Measurements from ENCODE around the gene CCDC69. TPM values are rescaled to one million over a fixed set of nuclear protein-coding genes. Genes with fewer than 3 reads are reported as not detected.
"Not testable (repeated sequence)": the region's sequence is repeated elsewhere in the genome, so short reads cannot be mapped to it uniquely, and the experiment has no call there.

Gene CCDC69
- polyA plus RNA-seq, 4 donors = 5.6 to 48.0 (median 28.0) TPM

DNA sequence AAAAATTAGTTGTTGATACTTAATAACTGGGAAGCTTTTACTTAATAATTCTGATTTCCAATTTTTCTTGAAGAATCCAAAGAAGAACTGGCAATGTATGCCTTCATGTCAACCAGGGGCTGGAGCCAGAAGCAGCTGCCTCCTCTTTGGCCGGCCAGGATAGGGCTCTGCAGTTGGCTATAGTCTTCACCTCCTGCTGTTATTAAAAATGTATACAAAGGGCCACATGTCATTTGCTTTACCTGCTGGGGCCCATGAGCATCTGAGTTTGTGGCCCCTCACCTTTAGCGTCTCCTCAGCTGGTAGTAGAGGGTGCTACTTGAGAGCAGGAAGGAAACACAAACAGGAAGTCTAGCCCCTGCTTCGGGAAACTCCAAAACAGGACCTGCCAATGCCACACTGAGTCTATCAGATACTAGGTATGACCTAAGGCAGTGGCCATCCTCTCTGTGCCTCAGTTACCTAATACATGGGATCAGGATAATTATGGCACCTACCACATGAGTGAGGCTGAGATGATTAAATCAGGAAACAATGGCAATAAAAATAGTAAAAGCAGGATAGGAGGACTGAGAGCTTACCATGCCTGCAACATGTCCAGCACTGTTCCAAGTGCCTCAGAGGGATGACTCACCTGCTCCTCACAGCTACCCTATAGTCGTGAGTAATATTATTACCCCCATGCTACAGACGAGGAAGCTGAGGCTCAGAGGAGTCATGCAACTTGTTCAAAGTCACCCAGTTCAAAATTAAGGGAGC is 21.3 kb downstream of the CCDC69 start:
- H3K27me3 ChIP-seq (ENCODE audit: control insufficient read depth in 3 of 3, insufficient read depth in 3 of 3, low read length in 3 of 3) = no peaks in the 10 kb centered on the region
- H3K36me3 ChIP-seq (ENCODE audit: control insufficient read depth in 3 of 3, insufficient read depth in 2 of 3, low read depth in 1 of 3, low read length in 3 of 3) = peaks cover 0 to 38% (median 2%) of the 10 kb centered on the region in 3 donors
- WGBS, 3 donors = 56 to 61% (median 60%) methylated on average over 5 of the region's 5 CpGs
- DNase-seq (peak in 1 of 2 donors; percentile 35), FAIRE-seq (no peak)
- no peak overlapping the region for H3K27ac ChIP-seq (ENCODE audit: low read depth in 1 of 3, low read length in 2 of 3)
- no peaks in the 10 kb centered on the region for H3K4me1 ChIP-seq (ENCODE audit: control insufficient read depth in 3 of 3, insufficient read depth in 2 of 3, low read depth in 1 of 3, low read length in 2 of 3)
- no peaks in the 10 kb centered on the region for H3K9me3 ChIP-seq (ENCODE audit: control insufficient read depth in 2 of 2, insufficient read depth in 1 of 2, low read depth in 1 of 2, low read length in 1 of 2)
- no peak overlapping the region for H3K4me3 ChIP-seq (ENCODE audit: low read depth in 1 of 3, low read length in 3 of 3)

DNA sequence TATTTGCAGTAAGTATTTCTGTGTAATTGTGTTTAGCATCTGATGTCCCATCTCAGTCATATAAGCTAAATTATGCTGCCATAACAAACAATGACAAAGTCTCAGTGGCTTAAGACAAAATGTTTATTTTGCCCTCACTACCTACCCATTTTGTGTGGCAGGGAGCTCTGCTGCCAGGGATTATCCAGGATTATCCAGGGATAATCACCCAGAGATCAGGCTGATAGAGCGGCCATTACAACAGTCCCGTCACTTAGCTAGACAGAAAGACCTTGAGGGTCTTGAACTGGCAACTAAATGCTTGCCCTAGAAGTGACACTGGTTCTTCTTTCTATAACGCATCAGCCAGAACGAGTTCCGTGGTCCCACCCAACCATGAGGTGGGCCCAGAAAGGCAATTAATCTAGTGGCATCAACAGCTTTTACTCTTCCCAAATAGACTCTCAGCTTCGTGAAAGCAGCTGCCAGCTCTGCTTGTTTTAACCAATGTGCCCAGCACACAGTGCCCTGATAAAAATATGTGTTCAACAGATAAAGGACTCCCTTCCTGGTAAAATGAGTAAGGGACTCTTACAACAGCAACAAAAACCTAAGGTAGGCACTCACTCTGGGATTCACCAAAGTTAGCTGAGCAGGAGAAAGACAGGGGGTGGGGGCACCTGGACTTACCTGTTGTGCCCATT is 22.8 kb downstream of the CCDC69 start:
- no peak for DNase-seq

GRCh38 chr5:151199581-151200185 is 24.2 kb downstream of the CCDC69 start:
- FAIRE-seq = no peak
- Histone ChIP-seq H3K9me3 (ENCODE audit: control insufficient read depth in 2 of 2, insufficient read depth in 1 of 2, low read depth in 1 of 2, low read length in 1 of 2) (no peaks in the 10 kb centered on the region), H3K36me3 (ENCODE audit: control insufficient read depth in 3 of 3, insufficient read depth in 2 of 3, low read depth in 1 of 3, low read length in 3 of 3) (peaks cover 0 to 39% (median 2%) of the 10 kb centered on the region in 3 donors), H3K27ac (ENCODE audit: low read depth in 1 of 3, low read length in 2 of 3) (no peak overlapping the region), H3K4me3 (ENCODE audit: low read depth in 1 of 3, low read length in 3 of 3) (no peak overlapping the region), H3K4me1 (ENCODE audit: control insufficient read depth in 3 of 3, insufficient read depth in 2 of 3, low read depth in 1 of 3, low read length in 2 of 3) (no peaks in the 10 kb centered on the region), H3K27me3 (ENCODE audit: control insufficient read depth in 3 of 3, insufficient read depth in 3 of 3, low read length in 3 of 3) (no peaks in the 10 kb centered on the region)
- no peak for DNase-seq
- WGBS, 3 donors = 61 to 88% (median 70%) methylated on average over 7 of the region's 7 CpGs

More for the DNA sequence above, 22.8 kb downstream of the CCDC69 start:
- Histone ChIP-seq H3K9me3 (ENCODE audit: control insufficient read depth in 2 of 2, insufficient read depth in 1 of 2, low read depth in 1 of 2, low read length in 1 of 2) (no peaks in the 10 kb centered on the region), H3K4me3 (ENCODE audit: low read depth in 1 of 3, low read length in 3 of 3) (no peak overlapping the region), H3K4me1 (ENCODE audit: control insufficient read depth in 3 of 3, insufficient read depth in 2 of 3, low read depth in 1 of 3, low read length in 2 of 3) (no peaks in the 10 kb centered on the region), H3K27me3 (ENCODE audit: control insufficient read depth in 3 of 3, insufficient read depth in 3 of 3, low read length in 3 of 3) (no peaks in the 10 kb centered on the region), H3K27ac (ENCODE audit: low read depth in 1 of 3, low read length in 2 of 3) (no peak overlapping the region), H3K36me3 (ENCODE audit: control insufficient read depth in 3 of 3, insufficient read depth in 2 of 3, low read depth in 1 of 3, low read length in 3 of 3) (peaks cover 0 to 42% (median 2%) of the 10 kb centered on the region in 3 donors)
- FAIRE-seq = no peak
- WGBS, 3 donors = 81 to 87% (median 84%) methylated on average over 6 of the region's 6 CpGs

DNA sequence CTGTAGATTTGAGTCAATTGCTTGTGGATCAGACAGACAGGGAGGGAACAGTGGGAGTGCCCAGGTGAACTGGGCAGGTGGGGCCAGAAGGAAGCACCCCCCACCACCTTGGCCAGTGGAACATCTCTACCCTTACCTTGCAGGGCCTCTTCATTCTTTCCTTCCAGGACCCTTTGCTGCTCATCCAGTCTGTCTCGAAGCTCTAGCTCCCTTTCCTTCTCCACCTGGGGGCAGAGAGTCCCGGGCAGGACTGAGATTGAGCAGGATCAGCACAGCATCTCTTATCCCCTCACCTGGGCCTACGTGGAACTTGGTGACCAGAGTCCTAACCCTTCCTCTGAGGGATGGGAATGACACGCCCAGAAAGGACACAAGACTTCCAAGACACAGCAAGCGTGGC is 25.0 kb downstream of the CCDC69 start:
- no peak overlapping the region for H3K4me3 ChIP-seq (ENCODE audit: low read depth in 1 of 3, low read length in 3 of 3)
- no peak overlapping the region for H3K27ac ChIP-seq (ENCODE audit: low read depth in 1 of 3, low read length in 2 of 3)
- 83 to 88% (median 84%) methylated on average over 5 of the region's 5 CpGs for WGBS, 3 donors
- H3K9me3 ChIP-seq (ENCODE audit: control insufficient read depth in 2 of 2, insufficient read depth in 1 of 2, low read depth in 1 of 2, low read length in 1 of 2) = no peaks in the 10 kb centered on the region
- no peaks in the 10 kb centered on the region for H3K4me1 ChIP-seq (ENCODE audit: control insufficient read depth in 3 of 3, insufficient read depth in 2 of 3, low read depth in 1 of 3, low read length in 2 of 3)
- DNase-seq (no peak), FAIRE-seq (no peak)
- H3K36me3 ChIP-seq (ENCODE audit: control insufficient read depth in 3 of 3, insufficient read depth in 2 of 3, low read depth in 1 of 3, low read length in 3 of 3) = peaks cover 0 to 36% (median 2%) of the 10 kb centered on the region in 3 donors
- H3K27me3 ChIP-seq (ENCODE audit: control insufficient read depth in 3 of 3, insufficient read depth in 3 of 3, low read length in 3 of 3) = no peaks in the 10 kb centered on the region

DNA sequence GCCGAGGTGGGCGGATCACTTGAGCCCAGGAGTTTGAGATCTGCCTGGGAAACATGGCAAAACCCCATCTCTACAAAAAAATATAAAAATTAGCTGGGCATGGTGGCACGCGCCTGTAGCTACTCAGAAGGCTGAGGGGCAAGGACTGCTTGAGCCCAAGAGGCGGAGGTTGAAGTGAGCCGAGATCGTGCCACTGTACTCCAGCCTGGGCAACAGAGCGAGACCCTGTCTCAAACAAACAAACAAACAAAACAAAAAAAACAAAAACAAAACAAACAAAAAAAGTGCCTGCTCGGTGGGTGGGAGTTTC is 26.6 kb downstream of the CCDC69 start:
- not testable (repeated sequence) for H3K9me3 ChIP-seq (ENCODE audit: control insufficient read depth in 2 of 2, insufficient read depth in 1 of 2, low read depth in 1 of 2, low read length in 1 of 2); DNase-seq; H3K27me3 ChIP-seq (ENCODE audit: control insufficient read depth in 3 of 3, insufficient read depth in 3 of 3, low read length in 3 of 3); H3K4me3 ChIP-seq (ENCODE audit: low read depth in 1 of 3, low read length in 3 of 3); H3K27ac ChIP-seq (ENCODE audit: low read depth in 1 of 3, low read length in 2 of 3); FAIRE-seq; H3K4me1 ChIP-seq (ENCODE audit: control insufficient read depth in 3 of 3, insufficient read depth in 2 of 3, low read depth in 1 of 3, low read length in 2 of 3)
- WGBS, 3 donors = 92 to 94% (median 93%) methylated on average over 9 of the region's 9 CpGs
- H3K36me3 ChIP-seq (ENCODE audit: control insufficient read depth in 3 of 3, insufficient read depth in 2 of 3, low read depth in 1 of 3, low read length in 3 of 3) = peaks cover 0 to 30% (median 2%) of the 10 kb centered on the region in 3 donors

GRCh38 chr5:151196556-151197290 is 27.2 kb downstream of the CCDC69 start:
- Histone ChIP-seq H3K4me1 (ENCODE audit: control insufficient read depth in 3 of 3, insufficient read depth in 2 of 3, low read depth in 1 of 3, low read length in 2 of 3) (no peaks in the 10 kb centered on the region), H3K9me3 (ENCODE audit: control insufficient read depth in 2 of 2, insufficient read depth in 1 of 2, low read depth in 1 of 2, low read length in 1 of 2) (peaks cover 0 to 9% of the 10 kb centered on the region in 2 donors), H3K4me3 (ENCODE audit: low read depth in 1 of 3, low read length in 3 of 3) (no peak overlapping the region), H3K27me3 (ENCODE audit: control insufficient read depth in 3 of 3, insufficient read depth in 3 of 3, low read length in 3 of 3) (no peaks in the 10 kb centered on the region), H3K36me3 (ENCODE audit: control insufficient read depth in 3 of 3, insufficient read depth in 2 of 3, low read depth in 1 of 3, low read length in 3 of 3) (peaks cover 0 to 27% (median 2%) of the 10 kb centered on the region in 3 donors), H3K27ac (ENCODE audit: low read depth in 1 of 3, low read length in 2 of 3) (peak overlapping the region in 1 of 3 donors; percentile 48)
- WGBS, 3 donors = 76 to 80% (median 79%) methylated on average over 5 of the region's 5 CpGs
- DNase-seq (no peak), FAIRE-seq (no peak)

DNA sequence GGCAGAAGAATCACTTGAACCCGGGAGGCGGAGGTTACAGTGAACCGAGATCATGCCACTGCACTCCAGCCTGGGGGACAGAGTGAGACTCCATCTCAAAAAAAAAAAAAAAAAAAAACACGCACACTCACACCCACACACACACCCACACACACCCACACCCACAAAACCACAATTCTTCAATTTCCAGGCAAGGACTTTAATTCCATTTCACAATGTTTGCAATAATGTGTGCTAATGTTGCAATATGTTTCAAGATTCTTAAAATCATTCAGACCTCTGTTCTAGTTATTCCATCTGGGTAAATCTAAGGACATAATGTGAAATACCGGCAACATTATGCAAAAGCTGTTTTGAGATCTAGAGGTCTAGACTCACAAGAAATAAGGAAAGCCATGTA is 28.3 kb downstream of the CCDC69 start:
- H3K36me3 ChIP-seq (ENCODE audit: control insufficient read depth in 3 of 3, insufficient read depth in 2 of 3, low read depth in 1 of 3, low read length in 3 of 3) = peaks cover 0 to 22% (median 0%) of the 10 kb centered on the region in 3 donors
- H3K9me3 ChIP-seq (ENCODE audit: control insufficient read depth in 2 of 2, insufficient read depth in 1 of 2, low read depth in 1 of 2, low read length in 1 of 2) = peaks cover 0 to 11% of the 10 kb centered on the region in 2 donors
- no peak overlapping the region for H3K27ac ChIP-seq (ENCODE audit: low read depth in 1 of 3, low read length in 2 of 3)
- no peak for FAIRE-seq
- H3K27me3 ChIP-seq (ENCODE audit: control insufficient read depth in 3 of 3, insufficient read depth in 3 of 3, low read length in 3 of 3) = no peaks in the 10 kb centered on the region
- H3K4me3 ChIP-seq (ENCODE audit: low read depth in 1 of 3, low read length in 3 of 3) = no peak overlapping the region
- H3K4me1 ChIP-seq (ENCODE audit: control insufficient read depth in 3 of 3, insufficient read depth in 2 of 3, low read depth in 1 of 3, low read length in 2 of 3) = no peaks in the 10 kb centered on the region
- 82 to 92% (median 87%) methylated on average over 5 of the region's 5 CpGs for WGBS, 3 donors
- no peak for DNase-seq

DNA sequence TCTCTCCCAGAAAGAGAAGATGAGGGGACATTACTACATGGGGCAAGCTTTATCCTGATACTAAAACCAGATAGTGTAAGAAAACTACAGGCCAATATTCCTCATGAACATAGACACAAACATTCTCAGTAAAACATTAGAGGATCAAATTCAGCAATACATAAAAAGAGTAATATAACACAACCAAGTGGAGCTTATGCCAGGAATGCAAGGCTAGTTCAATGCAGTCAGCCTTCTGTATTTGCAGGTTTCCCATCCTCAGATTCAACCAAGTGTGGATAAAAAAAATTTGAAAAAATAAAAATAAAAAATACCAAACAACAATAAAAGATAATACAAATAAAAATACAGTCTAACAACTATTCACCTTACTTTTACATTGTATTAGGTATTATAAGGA is 31.3 kb downstream of the CCDC69 start:
- no peak for FAIRE-seq
- DNase-seq = no peak
- H3K27ac ChIP-seq (ENCODE audit: low read depth in 1 of 3, low read length in 2 of 3) = no peak overlapping the region
- peaks cover 0 to 11% (median 0%) of the 10 kb centered on the region in 3 donors for H3K36me3 ChIP-seq (ENCODE audit: control insufficient read depth in 3 of 3, insufficient read depth in 2 of 3, low read depth in 1 of 3, low read length in 3 of 3)
- H3K4me3 ChIP-seq (ENCODE audit: low read depth in 1 of 3, low read length in 3 of 3) = no peak overlapping the region
- no peaks in the 10 kb centered on the region for H3K27me3 ChIP-seq (ENCODE audit: control insufficient read depth in 3 of 3, insufficient read depth in 3 of 3, low read length in 3 of 3)
- H3K9me3 ChIP-seq (ENCODE audit: control insufficient read depth in 2 of 2, insufficient read depth in 1 of 2, low read depth in 1 of 2, low read length in 1 of 2) = peaks cover 0 to 15% of the 10 kb centered on the region in 2 donors
- no peaks in the 10 kb centered on the region for H3K4me1 ChIP-seq (ENCODE audit: control insufficient read depth in 3 of 3, insufficient read depth in 2 of 3, low read depth in 1 of 3, low read length in 2 of 3)
